Measurements from ENCODE around the gene NAGPA.
"Not testable (repeated sequence)": the region's sequence is repeated elsewhere in the genome, so short reads cannot be mapped to it uniquely, and the experiment has no call there.

Gene NAGPA

GRCh38 chr16:5060073-5060641 is 26.4 kb upstream of the NAGPA start:
- DNase-seq = no peak

- no peak for DNase-seq
These were observed 25.8 kb upstream of the NAGPA start for GRCh38 chr16:5059386-5060072.

- peak; percentile 17 for DNase-seq
These were observed 24.7 kb upstream of the NAGPA start for GRCh38 chr16:5058476-5058875.

GRCh38 chr16:5056352-5056751 is 22.6 kb upstream of the NAGPA start:
- peak; percentile 31 for DNase-seq

- DNase-seq = no peak
These were observed 21.4 kb upstream of the NAGPA start for GRCh38 chr16:5054876-5055865.

GRCh38 chr16:5046914-5047313 is 13.2 kb upstream of the NAGPA start:
- DNase-seq = no peak

GRCh38 chr16:5045499-5046115 is 11.9 kb upstream of the NAGPA start:
- DNase-seq = no peak

- not testable (repeated sequence) for DNase-seq
These were observed 10.8 kb upstream of the NAGPA start for GRCh38 chr16:5044581-5044980.

GRCh38 chr16:5044011-5044540 is 10.3 kb upstream of the NAGPA start:
- DNase-seq = no peak

GRCh38 chr16:5042574-5043171 is 8.9 kb upstream of the NAGPA start:
- peak; percentile 66 for DNase-seq

- peak; percentile 19 for DNase-seq
These were observed 7.9 kb upstream of the NAGPA start for GRCh38 chr16:5041600-5042133.

GRCh38 chr16:5040451-5040850 is 6.7 kb upstream of the NAGPA start:
- DNase-seq = no peak

GRCh38 chr16:5036228-5037156 is 2.8 kb upstream of the NAGPA start:
- no peak for DNase-seq

GRCh38 chr16:5035909-5036227 is 2.1 kb upstream of the NAGPA start:
- DNase-seq = no peak

GRCh38 chr16:5034167-5034523 is 410 bp upstream of the NAGPA start:
- DNase-seq = no peak

GRCh38 chr16:5032748-5033167 is 977 bp downstream of the NAGPA start:
- DNase-seq = peak; percentile 37

GRCh38 chr16:5031601-5032000 is 2.1 kb downstream of the NAGPA start:
- no peak for DNase-seq

- no peak for DNase-seq
These were observed 3.4 kb downstream of the NAGPA start for GRCh38 chr16:5030251-5030870.

- DNase-seq = no peak
These were observed 4.7 kb downstream of the NAGPA start for GRCh38 chr16:5028950-5029475.

GRCh38 chr16:5027575-5028235 is 6.0 kb downstream of the NAGPA start:
- no peak for DNase-seq

Data from DMS53 (cell line).